GM21381 (cell line): ENCODE data around the gene FKBP1A.
A peak's percentile ranks its signal among the peaks of the same experiment; 100 is the strongest.

Experiments used
- ATAC-seq: cut with Tn5 transposase; IDR thresholded peaks from one replicate; pipeline ENCODE4 v1.9.1; 2021; ENCODE audit warnings: mild to moderate bottlenecking, moderate library complexity; ENCODE audit not compliant: unreplicated experiment

FKBP1A gene

DNA sequence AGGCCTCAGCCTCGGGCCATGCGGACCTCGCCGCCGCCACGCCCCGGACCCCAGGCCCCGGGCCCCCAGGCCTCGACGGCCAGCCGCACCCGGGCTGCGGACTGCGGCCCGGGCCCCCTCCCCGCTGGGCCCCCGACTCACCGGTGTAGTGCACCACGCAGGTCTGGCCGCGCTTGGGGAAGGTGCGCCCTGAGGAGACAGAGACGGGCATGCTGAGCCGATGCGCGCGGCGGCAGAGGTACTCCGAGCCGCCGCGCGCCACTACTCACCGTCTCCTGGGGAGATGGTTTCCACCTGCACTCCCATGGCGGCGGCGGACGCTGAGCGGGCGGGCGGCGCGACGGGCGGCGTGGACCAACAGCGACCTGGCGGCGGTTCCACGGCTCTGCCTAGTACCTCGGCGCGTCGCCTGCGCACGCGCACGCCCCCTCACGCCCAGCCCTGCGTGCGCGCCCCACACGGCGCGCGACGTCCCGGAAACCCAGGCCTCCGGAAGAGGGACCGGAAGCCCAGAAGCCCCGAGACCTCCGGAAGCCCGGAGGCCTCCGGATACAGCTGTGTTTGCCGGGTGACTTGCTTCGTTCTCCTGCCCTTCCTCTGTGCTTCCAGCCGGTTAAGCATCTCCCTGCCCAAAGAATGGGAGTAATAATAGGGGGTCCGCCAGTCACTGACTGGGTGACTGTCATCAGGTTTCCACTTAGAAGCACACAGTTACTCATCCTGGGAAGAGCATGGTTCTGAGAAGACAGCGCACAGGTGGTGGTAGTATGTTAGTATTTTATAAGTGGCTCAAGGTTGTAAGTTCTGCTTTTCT lies at the start of gene FKBP1A:
Gene FKBP1A, minus strand, starts transcription at position 362 of the 814 bp plus-strand sequence. Its CDS starts 56 bp downstream, at position 306.
- ATAC-seq = peak; percentile 88

DNA sequence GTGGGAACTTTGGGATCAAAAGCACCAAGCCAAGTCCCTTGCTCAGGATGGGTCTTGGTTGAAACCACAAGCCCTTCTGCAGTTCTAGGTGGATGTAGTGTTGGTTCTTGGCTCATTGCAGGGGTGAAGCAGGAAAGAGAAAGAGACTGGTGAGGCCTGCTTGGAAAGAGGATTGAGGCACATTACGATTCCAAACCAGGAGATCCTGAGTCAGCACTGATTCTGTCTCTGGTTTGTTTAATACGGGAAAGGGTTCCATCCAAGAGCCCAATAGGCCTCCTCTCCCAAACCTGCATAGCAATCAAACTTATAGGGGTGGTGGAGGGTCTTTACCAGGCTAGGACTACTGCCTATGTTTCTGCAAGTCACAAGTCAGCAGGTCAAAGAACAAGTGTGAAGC lies 49.5 kb upstream of the FKBP1A start:
- no peak for ATAC-seq

DNA sequence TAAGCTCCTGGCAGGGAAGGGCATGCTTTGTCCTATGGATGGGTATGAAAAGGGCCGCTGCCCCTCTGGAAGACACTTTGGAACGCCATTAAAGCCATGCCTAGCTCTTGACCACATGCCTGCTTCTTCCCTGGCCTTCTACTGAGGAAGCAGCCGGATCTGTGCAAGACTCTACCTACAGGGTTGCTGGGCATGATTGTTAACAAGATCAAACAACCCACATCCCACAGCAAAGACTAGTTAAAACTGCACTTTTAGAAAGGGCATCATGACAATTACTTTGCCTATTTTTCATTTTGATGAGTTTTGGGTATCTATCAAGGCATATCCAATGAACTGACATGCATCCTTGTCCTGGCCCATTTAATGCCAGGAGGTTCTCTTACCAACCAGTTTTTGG lies 48.3 kb upstream of the FKBP1A start:
- no peak for ATAC-seq

DNA sequence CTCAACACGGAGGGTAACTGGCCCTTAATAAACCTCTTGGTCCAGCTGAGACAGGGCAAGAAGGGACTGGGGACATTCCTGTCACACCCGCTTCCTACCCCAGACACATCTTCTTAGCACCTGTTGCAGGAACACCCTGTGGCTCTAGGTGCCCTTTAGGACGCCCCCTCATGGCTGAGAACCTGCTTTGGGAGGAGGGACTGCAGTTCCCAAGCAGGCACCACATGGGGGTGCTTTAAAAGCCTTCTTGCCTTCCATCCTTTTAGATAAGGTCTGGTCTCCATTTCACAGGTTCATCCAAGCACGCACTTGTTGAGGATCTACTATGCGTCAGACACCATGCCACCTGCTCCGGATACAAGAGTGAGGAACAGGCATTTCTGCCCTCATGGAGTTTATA lies 47.2 kb upstream of the FKBP1A start:
- ATAC-seq = no peak

DNA sequence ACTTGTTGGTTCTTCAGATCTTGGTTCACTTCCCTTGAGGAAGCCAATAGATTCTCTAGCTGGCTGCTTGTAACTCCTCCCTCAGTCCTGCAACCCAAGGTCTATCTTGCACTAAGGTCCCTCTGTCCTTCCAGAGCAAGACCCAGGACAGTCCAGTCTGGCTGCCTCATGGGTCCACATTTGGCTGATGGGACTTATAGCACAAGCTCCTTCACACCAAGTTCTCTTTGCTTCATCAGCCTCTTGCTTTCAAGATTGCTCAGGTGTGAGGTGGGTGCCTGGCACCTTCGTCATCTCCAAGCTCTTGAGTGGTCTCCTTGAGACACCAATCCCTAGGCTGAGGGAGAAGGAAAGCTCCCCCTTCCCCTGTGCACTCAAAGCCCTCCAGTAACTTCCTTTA lies 45.5 kb upstream of the FKBP1A start:
- ATAC-seq = no peak

DNA sequence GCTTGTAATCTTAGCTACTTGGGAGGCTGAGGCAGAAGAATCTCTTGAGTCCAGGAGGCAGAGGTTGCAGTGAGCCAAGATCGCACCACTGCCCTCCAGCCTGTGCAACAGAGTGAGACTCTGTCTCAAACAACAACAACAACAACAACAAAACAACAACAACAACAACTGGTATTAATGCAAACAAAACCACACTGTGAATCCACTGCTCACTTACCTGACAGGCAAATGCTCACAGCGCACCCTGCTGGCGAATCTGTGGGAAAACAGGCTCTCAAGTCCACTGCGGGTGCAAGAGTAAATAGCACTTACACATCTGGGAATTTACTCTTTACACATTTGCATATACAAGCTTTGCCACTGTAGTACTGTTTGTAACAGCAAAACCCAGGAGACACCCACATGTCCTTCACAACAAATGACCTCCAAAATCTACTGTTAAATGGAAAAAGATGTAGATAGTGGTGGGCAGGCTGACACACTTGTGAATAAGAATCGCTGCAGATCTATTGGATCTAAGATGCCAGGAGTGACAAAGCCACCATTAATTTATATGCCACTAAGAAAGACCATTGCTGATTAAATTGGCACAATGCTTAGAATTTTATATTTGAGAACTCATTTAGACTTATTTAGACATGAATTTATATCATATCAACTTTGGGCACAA lies 44.5 kb upstream of the FKBP1A start:
- ATAC-seq = no peak

DNA sequence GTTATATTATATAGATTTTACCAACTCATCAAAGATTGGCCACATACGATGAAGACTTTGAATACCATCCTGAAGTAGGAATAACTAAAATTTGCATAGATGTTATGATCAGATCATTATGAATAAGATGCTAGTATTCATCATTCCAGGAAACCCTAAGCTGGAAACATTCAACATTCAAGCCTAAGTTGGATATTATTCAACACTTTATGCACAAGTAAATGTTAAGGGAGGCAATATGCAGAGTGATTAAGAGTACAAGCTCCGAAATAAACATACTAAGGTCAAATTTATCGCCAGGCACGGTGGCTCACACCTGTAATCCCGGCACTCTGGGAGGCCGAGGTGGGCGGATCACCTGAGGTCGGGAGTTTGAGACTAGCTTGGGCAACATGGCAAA lies 43.4 kb upstream of the FKBP1A start:
- no peak for ATAC-seq

DNA sequence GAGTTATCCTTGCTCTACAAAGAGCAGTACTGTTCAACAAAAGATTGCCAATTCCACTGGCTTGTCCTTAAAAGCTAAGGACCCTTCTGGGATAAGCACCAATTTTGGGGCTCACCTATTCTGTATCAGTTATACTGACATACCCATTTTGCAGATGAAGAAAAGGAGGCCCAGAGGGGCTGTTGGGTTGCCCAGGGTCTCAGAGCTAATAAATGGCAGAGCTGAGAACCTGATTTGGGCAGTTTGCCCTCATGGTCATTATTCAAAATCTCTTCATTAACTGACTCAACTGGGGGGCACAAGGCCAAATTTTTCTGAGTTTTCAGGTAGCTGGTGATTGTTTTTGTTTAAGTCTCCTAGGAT lies 42.5 kb upstream of the FKBP1A start:
- no peak for ATAC-seq

DNA sequence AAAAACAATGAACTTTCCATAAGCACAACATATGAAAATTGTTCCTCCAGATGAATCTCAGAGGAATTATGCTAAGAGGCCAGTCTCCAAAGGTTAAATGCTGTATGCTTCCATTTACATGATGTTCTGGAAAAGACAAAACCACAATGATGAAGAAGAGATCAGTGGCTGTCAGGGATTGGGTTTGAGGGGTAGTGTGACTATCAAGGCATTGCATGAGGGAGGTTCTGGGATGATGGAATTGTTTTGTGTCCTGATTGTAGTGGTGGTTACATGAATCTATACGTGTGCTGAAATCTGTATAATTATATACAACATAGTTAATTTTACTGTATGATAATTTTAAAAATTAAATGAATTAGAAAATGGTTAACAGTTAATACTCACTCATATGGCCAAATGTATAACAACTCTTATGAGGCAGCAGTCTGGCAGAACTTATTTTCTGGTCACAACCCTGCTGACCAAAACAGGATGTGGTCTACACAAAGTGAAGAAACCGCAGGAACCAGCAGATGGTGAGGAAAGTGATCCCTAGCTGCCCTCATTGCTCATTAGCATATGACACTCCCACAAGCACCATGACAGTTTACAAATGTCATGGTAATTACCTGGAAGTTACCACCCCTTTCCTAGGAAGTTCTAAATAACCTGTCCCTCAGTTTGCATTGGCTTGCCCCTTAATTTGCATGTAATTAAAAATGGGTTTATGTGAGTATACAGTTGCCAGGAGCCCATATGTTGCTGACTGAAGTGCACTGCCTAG lies 41.9 kb upstream of the FKBP1A start:
- peak; percentile 87 for ATAC-seq

DNA sequence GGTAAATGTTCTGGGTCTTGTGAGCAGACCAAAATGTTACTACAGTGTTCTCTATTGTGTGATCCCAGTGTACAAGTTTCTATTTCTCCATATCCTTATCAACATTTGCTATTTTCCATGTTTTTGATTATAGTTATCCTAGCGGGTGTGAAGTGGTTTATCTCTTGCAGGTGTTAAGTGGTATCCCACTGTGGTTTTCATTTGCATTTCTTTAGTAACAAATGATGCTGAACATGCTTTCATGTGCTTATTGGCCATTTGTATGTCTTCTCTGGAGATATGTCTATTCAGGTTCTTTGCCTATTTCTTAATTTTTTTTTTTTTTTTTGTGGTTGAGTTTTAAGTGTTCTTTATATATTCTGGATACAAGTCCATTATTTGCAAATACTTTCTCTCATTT lies 38.3 kb upstream of the FKBP1A start:
- ATAC-seq = no peak

DNA sequence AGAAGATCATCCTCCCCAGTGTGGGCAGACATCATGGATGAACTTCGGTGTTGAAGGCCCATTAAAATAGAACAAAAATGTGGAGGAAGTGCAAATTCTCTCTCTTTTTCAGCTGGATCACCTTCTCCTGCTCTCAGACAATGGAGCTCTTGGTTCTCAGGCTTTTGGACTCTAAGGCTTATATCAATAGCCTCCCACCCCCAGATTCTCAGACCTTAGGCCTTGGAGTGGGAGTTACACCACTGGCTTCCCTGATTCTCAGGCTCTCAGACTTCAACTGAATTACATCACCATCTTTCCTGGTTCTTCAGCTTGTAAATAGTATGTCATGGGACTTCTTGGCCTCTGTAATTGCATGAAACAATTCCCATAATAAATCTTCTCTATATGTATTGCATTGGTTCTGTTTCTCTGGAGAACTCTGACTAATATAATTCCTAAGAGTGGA lies 37.2 kb upstream of the FKBP1A start:
- no peak for ATAC-seq

DNA sequence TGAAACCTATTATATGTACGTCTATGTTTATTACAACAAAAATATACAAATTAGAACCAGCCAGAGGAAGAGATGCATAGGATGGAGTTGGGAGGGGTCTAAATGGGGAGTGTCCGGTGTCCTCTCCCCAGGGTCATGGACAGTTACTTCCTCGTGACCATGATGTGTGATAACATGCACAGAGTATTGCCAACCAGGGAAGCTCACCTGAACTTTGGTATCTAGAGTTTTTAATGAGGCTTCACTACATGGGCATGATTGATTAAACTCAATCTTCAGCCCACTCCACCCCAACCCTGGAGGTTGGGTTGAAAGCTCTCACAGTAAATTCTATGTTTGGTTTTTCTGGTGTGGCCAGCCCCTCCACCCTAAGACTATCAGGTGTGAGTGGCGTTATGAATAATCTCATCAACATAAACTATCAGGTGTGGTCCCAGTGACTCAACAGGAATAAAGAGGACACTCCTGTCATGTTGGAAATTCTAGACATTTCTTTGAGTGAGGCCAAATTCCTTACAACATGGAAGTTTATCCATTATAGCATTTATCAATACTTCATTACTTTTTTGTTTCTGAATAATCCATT lies 36.4 kb upstream of the FKBP1A start:
- no peak for ATAC-seq

DNA sequence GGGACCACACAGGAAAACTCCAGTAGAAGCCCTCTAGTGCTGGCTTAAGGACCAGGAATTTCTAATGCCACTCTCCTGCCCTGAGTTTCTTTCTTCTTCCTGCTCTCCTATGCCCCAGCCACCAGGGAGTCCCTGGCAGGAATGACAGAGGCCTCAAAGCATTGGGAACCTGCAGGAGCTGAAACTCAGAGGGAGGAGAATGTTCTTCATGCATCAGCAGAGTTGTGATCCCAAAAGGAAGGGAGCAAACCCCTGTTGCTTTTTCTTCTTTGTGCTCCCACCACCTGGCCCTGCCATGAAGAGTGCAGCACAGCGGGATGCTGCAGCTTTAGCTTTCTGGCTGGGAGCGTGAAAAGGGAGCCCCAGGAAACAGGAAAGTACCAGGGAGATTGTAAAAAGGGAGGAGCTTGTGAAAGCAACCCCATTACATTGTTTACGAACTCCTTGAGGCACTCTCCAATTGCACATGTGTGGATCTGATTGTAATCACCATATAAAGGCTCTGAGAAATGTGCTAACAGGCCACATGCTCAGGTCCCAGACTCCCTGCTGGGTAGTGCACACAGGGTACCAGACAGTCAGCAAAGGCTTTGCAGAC lies 34.7 kb upstream of the FKBP1A start:
- ATAC-seq = no peak

DNA sequence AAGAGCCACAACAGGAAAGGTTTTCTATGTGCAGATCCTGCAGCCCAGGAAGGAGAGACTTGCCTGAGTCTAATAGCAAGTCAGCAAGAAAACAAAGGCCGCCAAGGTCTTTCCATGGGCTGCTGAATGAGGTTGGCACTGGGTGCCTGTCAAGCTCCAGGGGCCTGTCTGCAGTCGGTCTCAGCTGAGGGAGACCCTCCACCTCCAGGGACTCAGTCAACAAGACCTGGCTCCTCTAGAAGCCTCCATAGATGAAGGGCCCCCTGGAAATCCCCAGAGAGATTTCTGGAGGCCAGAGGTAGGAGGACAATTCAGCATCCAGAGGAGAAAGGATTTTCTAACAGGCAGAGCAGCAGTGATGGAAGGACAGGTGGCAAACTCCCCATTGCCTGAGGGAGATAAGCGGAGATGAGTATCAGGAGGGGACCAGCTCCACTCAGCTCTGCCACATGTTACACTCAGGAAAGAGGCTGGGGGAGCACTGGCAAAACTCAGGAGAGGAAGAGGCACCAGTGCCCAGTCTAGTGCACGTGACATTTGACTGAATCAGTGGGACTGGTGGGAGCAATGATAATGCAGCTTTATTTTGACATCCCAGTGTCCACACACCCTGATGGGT lies 33.5 kb upstream of the FKBP1A start:
- ATAC-seq = no peak

DNA sequence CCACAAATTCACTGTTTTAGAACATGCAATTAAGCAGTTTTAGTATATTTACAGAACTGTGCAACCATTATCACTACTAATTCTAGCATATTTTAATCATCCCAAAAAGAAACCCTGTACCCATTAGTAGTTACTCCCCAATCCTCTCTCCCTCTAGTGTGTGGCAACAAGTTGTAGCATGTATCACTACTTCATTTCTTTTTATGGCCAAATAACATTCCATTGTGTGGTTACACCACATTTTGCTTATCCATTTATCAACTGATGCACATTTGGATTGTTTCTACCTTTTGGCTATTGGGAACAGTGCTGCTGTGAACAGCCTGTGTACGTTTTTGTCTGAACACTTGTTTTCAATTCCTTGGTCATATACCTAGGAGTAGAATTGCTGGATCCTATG lies 31.5 kb upstream of the FKBP1A start:
- no peak for ATAC-seq

DNA sequence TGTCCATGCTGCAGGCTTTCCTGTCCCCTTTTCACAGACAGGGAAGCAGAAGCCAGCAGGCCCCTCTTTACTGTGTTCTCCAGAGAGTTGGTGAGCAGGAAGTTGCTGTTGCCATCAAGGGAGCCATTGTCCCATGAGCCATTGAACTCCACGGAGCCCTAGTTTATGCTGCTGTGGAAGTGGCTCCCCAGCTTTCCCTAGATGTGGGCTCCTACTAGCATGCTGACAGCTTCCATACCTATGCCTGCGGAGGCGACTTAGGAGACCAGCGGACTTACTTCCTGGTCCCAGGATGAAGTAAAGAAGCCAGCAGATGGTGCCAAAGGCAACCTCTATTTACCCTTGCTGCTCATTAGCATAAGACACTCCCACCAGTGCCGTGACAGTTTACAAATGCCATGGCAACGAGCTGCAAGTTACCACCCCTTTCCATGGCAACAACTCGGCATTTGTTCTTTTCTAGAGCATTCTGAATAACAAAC lies 30.8 kb upstream of the FKBP1A start:
- ATAC-seq = no peak

DNA sequence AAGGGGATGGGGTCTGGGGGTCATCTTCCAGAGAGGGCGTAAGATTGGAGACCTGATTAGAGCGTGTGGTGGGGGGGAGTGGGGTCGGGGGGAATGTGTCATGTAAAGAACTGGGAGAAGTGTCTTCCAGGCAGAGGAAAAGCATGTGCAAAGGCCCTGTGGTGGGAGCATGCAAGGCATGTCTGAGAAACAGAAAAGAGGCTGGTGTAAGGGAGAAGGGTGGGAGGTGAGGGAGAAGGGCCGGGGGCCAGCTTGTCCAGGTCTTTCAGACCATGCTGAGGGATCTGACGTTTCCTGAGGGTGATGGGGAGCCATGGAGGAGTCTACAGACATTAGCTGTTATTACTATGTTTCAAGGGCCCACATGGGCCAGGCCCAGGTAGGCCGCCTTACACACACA lies 30.4 kb upstream of the FKBP1A start:
- no peak for ATAC-seq

DNA sequence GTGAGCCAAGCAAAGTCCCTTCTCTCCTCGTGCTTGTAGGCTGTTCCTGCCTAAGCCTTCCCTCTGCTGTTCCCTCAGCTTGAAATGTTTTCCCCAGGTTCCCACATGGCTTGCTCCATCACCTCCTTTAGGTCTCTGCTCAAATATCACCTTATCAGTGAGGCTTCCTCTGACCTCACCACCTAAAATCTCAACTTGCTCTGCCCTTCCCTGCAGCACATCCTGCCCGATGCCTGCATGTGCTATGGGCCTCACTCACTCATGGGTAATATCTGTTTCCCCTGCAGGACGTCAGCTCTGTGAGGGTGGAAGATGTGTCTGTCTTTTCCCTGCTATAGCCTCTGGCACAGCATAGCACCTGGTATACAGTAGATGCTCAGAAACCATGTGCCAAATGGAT lies 29.9 kb upstream of the FKBP1A start:
- ATAC-seq = no peak

DNA sequence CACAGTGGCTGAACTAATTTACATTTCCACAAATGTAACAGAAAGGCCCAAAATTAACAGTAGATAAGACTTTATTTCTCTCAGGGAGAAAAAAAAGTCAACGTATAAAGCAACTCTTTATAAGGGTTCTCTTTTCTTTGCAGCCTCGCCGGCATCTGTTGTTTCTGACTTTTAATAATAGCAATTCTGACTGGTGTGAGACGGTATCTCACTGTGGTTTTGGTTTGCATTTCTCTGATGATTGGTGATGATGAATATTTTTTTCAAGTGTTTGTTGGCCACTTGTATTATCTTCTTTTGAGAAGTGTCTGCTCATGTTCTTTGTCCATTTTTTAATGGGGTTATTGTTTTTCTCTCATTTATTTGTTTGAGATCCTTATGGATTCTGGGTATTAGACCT lies 27.2 kb upstream of the FKBP1A start:
- ATAC-seq = no peak

DNA sequence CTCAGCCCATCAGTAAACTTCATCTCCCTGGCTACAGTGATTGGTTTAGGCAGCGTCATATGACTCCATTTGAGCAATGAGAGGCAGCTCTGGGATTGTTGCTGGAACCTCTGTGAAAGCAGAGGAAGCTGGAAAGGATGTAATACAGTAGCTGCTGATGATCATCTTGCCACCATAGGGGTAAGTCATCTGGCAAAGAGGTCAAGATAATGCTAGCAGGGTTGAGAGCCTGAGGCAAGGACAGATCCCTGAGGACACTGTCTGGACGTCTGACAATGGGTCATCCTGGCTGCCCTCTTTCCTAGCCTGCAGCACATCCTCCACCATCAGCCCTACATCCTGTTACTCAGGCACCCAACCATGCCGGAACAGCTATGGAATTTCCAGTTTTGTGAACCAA lies 25.5 kb upstream of the FKBP1A start:
- no peak for ATAC-seq
